ENCODE results near the gene NCOA3.
"Not testable (repeated sequence)": the region's sequence is repeated elsewhere in the genome, so short reads cannot be mapped to it uniquely, and the experiment has no call there.

NCOA3 gene

GRCh38 chr20:47561603-47562583, 60.2 kb downstream of the NCOA3 start:
- peaks cover 34% of the 10 kb centered on the region for H3K4me1 Mint-ChIP-seq
- no peak for DNase-seq
- CTCF ChIA-PET, result interaction anchor here (1.4 kb wide), 1 partner anchor 15 kb away, joined by 5 read pairs; no protein-coding TSS in a partner anchor

GRCh38 chr20:47566269-47566668, 64.6 kb downstream of the NCOA3 start:
- Mint-ChIP-seq H3K36me3 (peaks cover 34% of the 10 kb centered on the region), H3K4me1 (peaks cover 46% of the 10 kb centered on the region), H3K27ac (no peak overlapping the region), H3K9me3 (no peaks in the 10 kb centered on the region), H3K27me3 (no peaks in the 10 kb centered on the region), H3K4me3 (no peak overlapping the region)
- CTCF ChIA-PET, result no interaction called here
- no peak for DNase-seq

More at GRCh38 chr20:47561603-47562583, 60.2 kb downstream of the NCOA3 start:
- no peak overlapping the region for H3K4me3 Mint-ChIP-seq
- H3K27me3 Mint-ChIP-seq, result no peaks in the 10 kb centered on the region
- H3K9me3 Mint-ChIP-seq, result no peaks in the 10 kb centered on the region
- peaks cover 21% of the 10 kb centered on the region for H3K36me3 Mint-ChIP-seq
- H3K27ac Mint-ChIP-seq, result no peak overlapping the region

- Mint-ChIP-seq H3K27me3 (no peaks in the 10 kb centered on the region), H3K4me1 (peaks cover 52% of the 10 kb centered on the region), H3K4me3 (no peak overlapping the region), H3K9me3 (no peaks in the 10 kb centered on the region), H3K27ac (peak overlapping the region; percentile 58), H3K36me3 (peaks cover 45% of the 10 kb centered on the region)
- no peak for DNase-seq
- CTCF ChIA-PET, result interaction anchor here (0.6 to 1.5 kb wide), 3 partner anchors 9 to 359 kb away, joined by 3 to 4 read pairs (median 3); no protein-coding TSS in a partner anchor
Observed at GRCh38 chr20:47568019-47568418, 66.3 kb downstream of the NCOA3 start.

GRCh38 chr20:47568837-47569410, 67.2 kb downstream of the NCOA3 start:
- DNase-seq, result no peak
- H3K36me3 Mint-ChIP-seq, result peaks cover 43% of the 10 kb centered on the region
- peaks cover 54% of the 10 kb centered on the region for H3K4me1 Mint-ChIP-seq
- no peak overlapping the region for H3K27ac Mint-ChIP-seq
- CTCF ChIA-PET, result interaction anchor here (0.6 to 1.1 kb wide), 2 partner anchors 8 to 358 kb away, joined by 3 to 4 read pairs; no protein-coding TSS in a partner anchor
- no peak overlapping the region for H3K4me3 Mint-ChIP-seq
- H3K9me3 Mint-ChIP-seq, result no peaks in the 10 kb centered on the region
- H3K27me3 Mint-ChIP-seq, result no peaks in the 10 kb centered on the region

GRCh38 chr20:47571426-47571825, 69.7 kb downstream of the NCOA3 start:
- Mint-ChIP-seq H3K4me1 (peaks cover 53% of the 10 kb centered on the region), H3K36me3 (peaks cover 35% of the 10 kb centered on the region), H3K27ac (no peak overlapping the region), H3K9me3 (no peaks in the 10 kb centered on the region), H3K4me3 (no peak overlapping the region), H3K27me3 (no peaks in the 10 kb centered on the region)
- DNase-seq, result no peak
- CTCF ChIA-PET, result no interaction called here

GRCh38 chr20:47572105-47572729, 70.5 kb downstream of the NCOA3 start:
- no peaks in the 10 kb centered on the region for H3K9me3 Mint-ChIP-seq
- DNase-seq, result no peak
- H3K27me3 Mint-ChIP-seq, result no peaks in the 10 kb centered on the region
- CTCF ChIA-PET, result no interaction called here
- H3K4me1 Mint-ChIP-seq, result peaks cover 61% of the 10 kb centered on the region
- no peak overlapping the region for H3K27ac Mint-ChIP-seq
- no peak overlapping the region for H3K4me3 Mint-ChIP-seq
- H3K36me3 Mint-ChIP-seq, result peaks cover 35% of the 10 kb centered on the region

- no peak overlapping the region for H3K4me3 Mint-ChIP-seq
- H3K27ac Mint-ChIP-seq, result no peak overlapping the region
- no peaks in the 10 kb centered on the region for H3K9me3 Mint-ChIP-seq
- H3K4me1 Mint-ChIP-seq, result peaks cover 61% of the 10 kb centered on the region
- DNase-seq, result no peak
- peaks cover 28% of the 10 kb centered on the region for H3K36me3 Mint-ChIP-seq
- no peaks in the 10 kb centered on the region for H3K27me3 Mint-ChIP-seq
- CTCF ChIA-PET, result no interaction called here
Observed at GRCh38 chr20:47573559-47573958, 71.9 kb downstream of the NCOA3 start.

- DNase-seq, result no peak
- peaks cover 73% of the 10 kb centered on the region for H3K4me1 Mint-ChIP-seq
- H3K36me3 Mint-ChIP-seq, result peaks cover 31% of the 10 kb centered on the region
- no peak overlapping the region for H3K4me3 Mint-ChIP-seq
- CTCF ChIA-PET, result no interaction called here
- no peaks in the 10 kb centered on the region for H3K27me3 Mint-ChIP-seq
- H3K9me3 Mint-ChIP-seq, result no peaks in the 10 kb centered on the region
- H3K27ac Mint-ChIP-seq, result no peak overlapping the region
Observed at GRCh38 chr20:47574616-47575364, 73.1 kb downstream of the NCOA3 start.

- CTCF ChIA-PET, result interaction anchor here (0.6 to 1.4 kb wide), 4 partner anchors 8 to 134 kb away, joined by 3 to 5 read pairs (median 4); no protein-coding TSS in a partner anchor
- Mint-ChIP-seq H3K27me3 (no peaks in the 10 kb centered on the region), H3K9me3 (no peaks in the 10 kb centered on the region), H3K36me3 (peaks cover 28% of the 10 kb centered on the region), H3K4me3 (peak overlapping the region; percentile 7), H3K27ac (no peak overlapping the region), H3K4me1 (peaks cover 70% of the 10 kb centered on the region)
- DNase-seq, result peak; percentile 37
Observed at GRCh38 chr20:47576516-47577033, 74.9 kb downstream of the NCOA3 start.

GRCh38 chr20:47577314-47577713, 75.6 kb downstream of the NCOA3 start:
- no peak for DNase-seq
- Mint-ChIP-seq H3K27me3 (no peaks in the 10 kb centered on the region), H3K9me3 (no peaks in the 10 kb centered on the region), H3K4me3 (no peak overlapping the region), H3K36me3 (peaks cover 23% of the 10 kb centered on the region), H3K4me1 (peaks cover 64% of the 10 kb centered on the region), H3K27ac (no peak overlapping the region)
- CTCF ChIA-PET, result interaction anchor here (0.7 to 1.4 kb wide), 2 partner anchors 9 to 16 kb away, joined by 4 to 5 read pairs; no protein-coding TSS in a partner anchor

- Mint-ChIP-seq H3K27ac (no peak overlapping the region), H3K4me3 (no peak overlapping the region), H3K9me3 (no peaks in the 10 kb centered on the region), H3K4me1 (peaks cover 55% of the 10 kb centered on the region), H3K27me3 (no peaks in the 10 kb centered on the region), H3K36me3 (peaks cover 20% of the 10 kb centered on the region)
- CTCF ChIA-PET, result interaction anchor here (1.0 kb wide), 1 partner anchor 76 kb away, joined by 3 read pairs; no protein-coding TSS in a partner anchor
- no peak for DNase-seq
Observed at GRCh38 chr20:47578543-47578942, 76.9 kb downstream of the NCOA3 start.

GRCh38 chr20:47580686-47581085, 79.0 kb downstream of the NCOA3 start:
- CTCF ChIA-PET, DNase-seq, H3K9me3 Mint-ChIP-seq, H3K4me3 Mint-ChIP-seq, H3K27me3 Mint-ChIP-seq, H3K27ac Mint-ChIP-seq: not testable (repeated sequence)
- peaks cover 26% of the 10 kb centered on the region for H3K36me3 Mint-ChIP-seq
- peaks cover 46% of the 10 kb centered on the region for H3K4me1 Mint-ChIP-seq

GRCh38 chr20:47581090-47581489, 79.4 kb downstream of the NCOA3 start:
- Mint-ChIP-seq H3K36me3 (peaks cover 28% of the 10 kb centered on the region), H3K9me3 (no peaks in the 10 kb centered on the region), H3K27ac (no peak overlapping the region), H3K27me3 (no peaks in the 10 kb centered on the region), H3K4me3 (no peak overlapping the region), H3K4me1 (peaks cover 42% of the 10 kb centered on the region)
- no peak for DNase-seq
- CTCF ChIA-PET, result no interaction called here
